ENCODE measurements around the gene NUMBL. TPM values are rescaled to one million over a fixed set of nuclear protein-coding genes. Genes with fewer than 3 reads are reported as not detected.
A peak's percentile ranks its signal among the peaks of the same experiment; 100 is the strongest.

NUMBL gene
- total and polyA plus RNA-seq, 2 of the 4 experiments (the other 2 are of a cell fraction), result 6.3 to 29.0 TPM

DNA sequence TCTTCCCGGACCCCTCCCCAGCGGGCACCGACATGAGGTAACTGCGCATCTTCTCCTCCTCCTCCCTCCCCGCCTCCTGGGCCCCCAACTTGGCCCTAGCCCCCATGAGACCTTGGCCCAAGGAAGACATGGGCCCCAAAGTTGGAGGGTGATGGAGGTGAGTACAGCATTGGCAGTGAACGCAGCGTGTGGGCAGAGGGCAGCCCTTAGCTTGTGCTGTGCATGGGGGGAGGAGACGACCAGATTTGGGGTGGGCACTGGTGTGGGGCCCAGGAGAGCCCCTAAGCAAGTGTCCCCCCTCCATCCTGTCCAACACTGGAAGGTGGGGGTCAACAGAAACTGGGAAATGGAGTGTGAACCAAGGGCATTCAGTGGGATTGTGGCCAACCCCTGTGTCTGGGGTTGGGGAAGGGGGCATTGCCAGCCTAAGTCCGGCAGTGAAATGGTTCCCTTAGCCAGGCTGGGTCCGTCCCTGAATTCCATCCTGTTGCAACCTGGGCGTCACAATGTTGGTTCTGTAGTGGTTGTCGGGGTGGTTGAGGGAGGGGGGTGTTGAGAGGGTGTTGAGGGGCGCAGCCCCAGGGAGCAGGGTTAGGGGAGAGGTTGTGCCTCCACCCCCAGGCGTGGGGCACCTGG lies 23.5 kb downstream of the NUMBL start:
- peaks cover 2% of the 10 kb centered on the region; the same call in 1 of the 2 replicates for H3K9me3 ChIP-seq (ENCODE audit: control insufficient read depth, insufficient read depth, low read length)
- no peak overlapping the region for H3K27ac ChIP-seq (ENCODE audit: insufficient read depth, low read length)
- ChIA-PET CTCF (no interaction called here), POLR2A (ENCODE audit: unreplicated experiment) (no interaction called here)
- 100% methylated on average over 2 of the region's 14 CpGs; no CpG with 5 or more reads in 1 of the 2 experiments for WGBS, 2 experiments (ENCODE audit: extremely low coverage in 2 of 2, insufficient read length in 1 of 2)
- H3K18ac ChIP-seq (ENCODE audit: low read depth, low read length), result no peak overlapping the region
- peak overlapping the region; percentile 35 for H2AK9ac ChIP-seq (replicated peaks; ENCODE audit: low read depth, low read length, poor library complexity)
- TF ChIP-seq FOS (IDR thresholded peaks at IDR 0.05; ENCODE audit: low read depth, low read length), result no peak
- TF ChIP-seq MXI1 (IDR thresholded peaks at IDR 0.05; ENCODE audit: borderline replicate concordance, low read depth, low read length), result no peak
- TF ChIP-seq RCOR1 (IDR thresholded peaks at IDR 0.05; ENCODE audit: insufficient replicate concordance, low read length), result no peak
- TF ChIP-seq SMC3 (IDR thresholded peaks at IDR 0.05; ENCODE audit: low read depth, low read length), result no peak
- TF ChIP-seq RFX5 (IDR thresholded peaks at IDR 0.05; ENCODE audit: low read depth, low read length), result no peak
- TF ChIP-seq CEBPB (IDR thresholded peaks at IDR 0.05; ENCODE audit: low read depth, low read length), result no peak
- 0 out of 2 replicates have a peak overlapping the region, but pooled peaks have one; percentile 28 for H2AK5ac ChIP-seq (ENCODE audit: low read depth, low read length)
- H3K4me2 ChIP-seq (ENCODE audit: low read depth, low read length), result no peak overlapping the region
- H3K9ac ChIP-seq (ENCODE audit: low read depth, low read length), result no peak overlapping the region
- H3K14ac ChIP-seq (replicated peaks; ENCODE audit: low read depth, low read length), result no peak overlapping the region
- no peaks in the 10 kb centered on the region for H4K20me1 ChIP-seq (ENCODE audit: insufficient read depth, low read length)
- dilution Hi-C loops (cut with HindIII; ENCODE audit: low sequenced_read_pairs, unreplicated experiment) (no loop called here), intact Hi-C loops (cut with micrococcal nuclease) (no loop called here), in situ Hi-C loops (cut with MboI; ENCODE audit: low sequenced_read_pairs) (loop anchor here (25.0 kb wide), 1 partner anchor 595 kb away; the partner anchor contains the start of gene HNRNPUL1)
- no peaks in the 10 kb centered on the region for H3K27me3 ChIP-seq (ENCODE audit: control insufficient read depth, insufficient read depth, low read length)
- no peak overlapping the region for H3K4me3 ChIP-seq (ENCODE audit: insufficient read depth, low read depth, low read length)
- H4K91ac ChIP-seq (ENCODE audit: insufficient read depth, low read depth, low read length), result no peak overlapping the region
- H2BK20ac ChIP-seq (ENCODE audit: low read depth, low read length), result no peak overlapping the region
- no peak overlapping the region for H4K8ac ChIP-seq (ENCODE audit: low read depth in 2 of 2, low read length in 2 of 2)
- 0 out of 2 replicates have a peak overlapping the region, but pooled peaks have one; percentile 9 for H3K4ac ChIP-seq (ENCODE audit: low read depth, low read length)
- ATAC-seq (ENCODE audit: low read depth), result no peak
- no peak overlapping the region for H2BK5ac ChIP-seq (ENCODE audit: low read depth, low read length, poor library complexity, severe bottlenecking)
- no peak overlapping the region for H2BK15ac ChIP-seq (ENCODE audit: low read depth, low read length)
- peaks cover 48% of the 10 kb centered on the region for H3K36me3 ChIP-seq (ENCODE audit: control insufficient read depth, insufficient read depth, low read length)
- peaks cover 12% of the 10 kb centered on the region for H3K9me1 ChIP-seq (ENCODE audit: insufficient read depth, low read length)
- H3K4me1 ChIP-seq (ENCODE audit: control insufficient read depth, insufficient read depth, low read length), result peaks cover 6% of the 10 kb centered on the region
- H3K56ac ChIP-seq (ENCODE audit: extremely low read depth, insufficient read depth, low read length), result no peak overlapping the region
- BruUV-seq (replicated peaks), result TSS peak; percentile 81
- H3K79me1 ChIP-seq (ENCODE audit: low read depth in 1 of 2, low read length in 2 of 2), result peaks cover 0 to 13% of the 10 kb centered on the region in 2 experiments; a peak in 1 of 4 replicates
- H2AFZ ChIP-seq (replicated peaks; ENCODE audit: low read length, poor library complexity), result no peak overlapping the region
- no peak for DNase-seq
- no peak overlapping the region for H2BK120ac ChIP-seq (ENCODE audit: low read depth, low read length)
- no peak overlapping the region for H3K23ac ChIP-seq (ENCODE audit: low read depth, low read length)
- no peak overlapping the region for H4K5ac ChIP-seq (ENCODE audit: low read depth, low read length)
